RPMI7951 (cell line): Measurements from ENCODE around the gene HEY2. TPM values are rescaled to one million over a fixed set of nuclear protein-coding genes. Genes with fewer than 3 reads are reported as not detected.
"Not testable (repeated sequence)": the region's sequence is repeated elsewhere in the genome, so short reads cannot be mapped to it uniquely, and the experiment has no call there.

Experiments used
- DNase-seq: peaks from one replicate; pipeline ENCODE4 v3.0.0-alpha.2; 2012; ENCODE audit warnings: low read depth
- total RNA-seq: library from RNA; depleted of rRNA; stranded (reverse); fragments of >200 nt; shearing (Covaris generic); gene quantifications from 2 replicates; pipeline ENCODE4 v1.2.3, GENCODE V29; 2014; rRNA removed

HEY2 gene
- total RNA-seq: 0.10 and 0.36 TPM in 2 replicates

DNA sequence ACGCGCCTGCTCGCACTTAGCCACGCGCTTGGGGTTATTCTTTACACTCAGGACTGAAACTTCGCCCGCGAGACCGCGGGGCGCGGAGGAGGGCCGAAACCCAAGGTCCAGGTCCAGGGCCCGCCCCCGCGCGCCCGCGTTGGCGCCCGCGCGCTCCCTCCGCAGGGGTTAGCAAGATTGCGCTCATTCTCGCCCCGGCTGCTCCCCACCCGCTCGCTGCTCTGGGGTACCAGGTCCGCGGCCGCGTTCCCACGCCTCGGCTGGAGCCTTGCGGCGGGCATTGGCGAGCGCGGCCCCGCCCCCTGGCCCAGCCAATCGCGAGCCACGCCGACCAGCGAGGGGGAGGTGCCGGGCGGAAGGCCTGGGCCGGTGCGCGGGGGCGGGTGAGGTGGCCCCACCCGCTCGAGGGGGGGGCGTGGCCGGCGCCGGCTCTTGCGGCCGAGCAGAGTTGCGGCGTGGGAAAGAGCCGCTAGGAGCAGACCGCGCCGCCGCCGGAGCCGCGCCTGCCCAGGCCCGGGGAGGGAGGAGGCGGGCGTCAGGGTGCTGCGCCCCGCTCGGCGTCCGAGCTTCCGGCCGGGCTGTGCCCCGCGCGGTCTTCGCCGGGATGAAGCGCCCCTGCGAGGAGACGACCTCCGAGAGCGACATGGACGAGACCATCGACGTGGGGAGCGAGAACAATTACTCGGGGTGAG, at the start of gene HEY2:
Gene HEY2, plus strand, starts transcription at position 460 of the 692 bp plus-strand sequence. Its CDS starts 145 bp downstream, at position 605.
- DNase-seq: peak; percentile 90

DNA sequence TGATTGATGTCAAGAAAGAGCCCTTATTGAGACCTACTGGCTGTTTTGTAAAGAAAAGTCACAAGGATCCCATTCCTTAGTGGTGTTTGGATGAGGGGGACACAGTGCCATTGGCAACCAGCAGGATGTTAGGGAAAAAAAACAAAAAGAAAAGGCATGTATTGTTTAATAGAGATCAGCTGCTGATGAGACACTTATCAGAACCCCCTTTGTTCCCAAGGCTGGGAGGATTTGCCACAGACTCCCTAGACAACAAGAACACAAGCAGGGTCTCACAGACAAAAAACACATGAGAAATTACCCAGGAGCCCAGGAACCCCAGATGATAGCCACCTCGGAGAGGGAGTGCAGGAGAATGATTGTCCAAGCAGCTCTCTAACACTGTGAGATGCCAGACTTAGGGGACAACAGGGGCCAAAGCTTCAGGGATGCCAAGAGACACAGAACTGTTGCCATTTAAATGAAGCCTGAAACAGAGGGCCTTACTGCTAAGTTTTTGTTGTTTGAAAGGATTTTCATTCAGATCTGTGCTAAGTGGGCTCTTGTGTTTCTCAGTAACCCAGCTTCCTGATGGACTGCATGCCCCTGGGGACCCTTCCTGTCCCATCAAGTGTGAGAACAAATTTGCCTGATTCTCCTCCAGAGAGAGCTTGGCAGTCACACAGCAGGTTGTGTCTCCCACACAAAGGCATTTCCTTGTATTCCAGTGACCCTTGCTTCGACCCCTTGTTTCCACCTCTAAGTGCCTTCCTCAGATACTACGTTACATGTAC, 48.7 kb upstream of the HEY2 start:
- DNase-seq: no peak

DNA sequence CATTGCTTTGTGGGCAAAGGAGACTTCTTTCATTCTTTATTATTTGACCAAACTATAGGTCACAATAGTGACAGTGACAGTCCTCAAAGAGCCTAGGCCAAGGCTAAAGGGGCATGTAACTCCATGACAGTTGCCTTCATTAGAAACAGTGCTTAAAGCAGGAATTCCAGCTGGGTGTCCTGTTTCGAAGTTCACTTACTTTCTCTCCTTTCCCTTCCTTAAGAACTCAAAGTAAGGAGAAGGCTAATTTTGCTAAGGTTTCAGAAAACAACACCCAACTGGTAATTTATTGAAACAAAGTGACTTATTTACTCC, 48.1 kb upstream of the HEY2 start:
- no peak for DNase-seq

DNA sequence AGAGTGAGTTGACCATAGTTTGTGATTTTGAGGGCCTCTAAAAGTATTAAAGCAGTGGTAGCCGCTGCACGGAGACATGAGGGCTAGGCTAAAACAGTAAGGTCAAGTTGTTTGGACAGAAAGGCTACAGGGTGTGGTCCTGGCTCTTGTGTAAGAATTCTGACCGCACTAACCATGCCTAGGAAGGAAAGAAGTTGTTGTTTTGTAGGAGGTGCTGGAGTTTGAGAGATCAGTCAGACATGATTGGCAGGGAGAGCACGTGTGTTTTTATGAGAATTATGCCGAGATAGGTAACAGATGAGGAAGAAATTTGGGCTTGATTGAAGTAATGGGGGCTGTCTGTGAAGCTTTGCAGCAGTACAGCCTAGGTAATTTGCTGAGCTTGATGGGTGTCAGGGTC, 45.5 kb upstream of the HEY2 start:
- DNase-seq: not testable (repeated sequence)

DNA sequence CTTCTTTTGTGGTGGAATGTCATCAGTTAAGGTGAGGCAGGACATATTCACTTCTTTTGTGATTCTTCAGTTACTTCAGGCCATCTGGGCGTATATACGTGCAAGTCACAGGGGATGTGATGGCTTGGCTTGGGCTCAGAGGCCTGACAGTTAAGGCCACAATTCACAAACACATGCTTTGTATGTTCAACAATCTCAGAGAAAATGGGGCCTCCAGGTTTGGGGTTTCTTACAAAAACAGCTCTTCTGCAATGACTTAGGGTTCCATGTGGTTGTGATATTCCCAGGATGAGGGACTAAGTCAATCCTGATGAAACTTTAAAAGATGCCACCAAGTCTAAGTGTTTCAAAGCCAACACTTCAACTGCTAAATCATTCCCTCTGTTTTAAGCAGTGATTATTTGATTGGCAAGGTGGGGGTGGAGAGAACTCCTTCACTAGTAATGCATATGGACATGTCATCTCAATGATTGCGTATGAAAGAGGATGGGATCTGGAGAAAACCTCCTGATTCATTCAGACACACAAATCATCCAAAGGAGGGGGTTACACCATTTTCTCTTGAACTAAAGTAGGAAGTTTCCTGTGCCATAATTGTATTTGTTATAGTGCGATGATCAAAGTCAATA, 41.7 kb upstream of the HEY2 start:
- DNase-seq: no peak

DNA sequence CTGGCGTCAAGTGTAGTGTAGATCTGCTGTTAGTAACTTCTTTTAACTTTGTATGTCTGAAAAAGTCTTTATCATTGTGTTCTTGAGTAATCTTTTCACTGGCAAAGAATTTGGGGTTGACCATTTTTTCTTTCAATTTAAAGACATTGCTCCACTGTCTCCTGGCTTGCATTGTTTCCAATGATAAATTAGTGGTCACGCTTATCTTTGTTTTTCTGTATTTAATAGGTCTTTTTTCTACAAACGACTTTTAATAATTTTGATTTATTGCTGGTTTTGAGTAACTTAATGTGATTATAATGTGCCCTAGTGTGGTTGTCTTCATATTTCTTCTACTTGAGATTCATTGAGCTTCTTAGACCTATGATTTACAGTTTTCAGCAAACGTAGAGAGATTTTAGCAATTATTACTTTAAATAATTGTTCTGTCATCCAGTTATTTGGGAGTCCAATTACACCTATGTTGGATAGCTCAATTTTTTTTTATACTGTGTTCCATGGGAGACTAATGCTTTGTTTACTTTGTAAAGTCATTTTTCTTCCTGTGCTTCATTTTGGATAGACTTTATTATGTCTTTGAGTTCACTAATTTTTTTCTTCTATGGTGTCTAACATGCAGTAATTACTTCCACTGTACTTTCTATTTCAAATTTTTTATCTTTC, 38.3 kb upstream of the HEY2 start:
- no peak for DNase-seq

DNA sequence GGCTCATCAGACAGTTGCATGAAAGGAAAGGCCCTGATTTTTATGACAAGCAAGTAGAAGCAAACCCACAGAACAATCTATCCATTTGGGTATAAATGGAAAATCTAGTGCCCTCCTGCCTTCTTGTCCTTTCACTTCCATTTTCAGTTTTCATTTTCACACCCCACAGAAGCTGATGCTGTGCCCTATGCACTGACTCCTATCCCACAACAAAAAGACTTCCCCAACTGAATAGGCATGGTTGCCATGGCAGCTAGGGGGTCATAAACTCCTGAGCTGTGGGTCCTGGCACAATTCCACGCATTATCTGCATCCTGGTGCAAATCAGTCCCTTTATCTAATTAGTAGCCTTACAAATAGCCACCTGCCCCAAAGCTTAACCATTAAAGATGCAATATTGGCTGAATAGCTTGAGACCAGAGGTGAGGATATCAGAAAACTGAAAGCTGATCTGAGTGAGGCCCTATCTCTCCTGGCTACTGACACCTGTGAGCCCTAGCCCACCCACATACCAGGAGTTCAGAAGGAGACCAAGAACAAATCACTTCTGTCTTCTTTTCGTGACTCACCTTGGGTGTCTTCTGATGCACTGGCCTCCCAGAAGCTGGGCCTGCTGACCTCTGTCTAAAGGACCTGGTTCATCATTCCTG, 34.9 kb upstream of the HEY2 start:
- no peak for DNase-seq

DNA sequence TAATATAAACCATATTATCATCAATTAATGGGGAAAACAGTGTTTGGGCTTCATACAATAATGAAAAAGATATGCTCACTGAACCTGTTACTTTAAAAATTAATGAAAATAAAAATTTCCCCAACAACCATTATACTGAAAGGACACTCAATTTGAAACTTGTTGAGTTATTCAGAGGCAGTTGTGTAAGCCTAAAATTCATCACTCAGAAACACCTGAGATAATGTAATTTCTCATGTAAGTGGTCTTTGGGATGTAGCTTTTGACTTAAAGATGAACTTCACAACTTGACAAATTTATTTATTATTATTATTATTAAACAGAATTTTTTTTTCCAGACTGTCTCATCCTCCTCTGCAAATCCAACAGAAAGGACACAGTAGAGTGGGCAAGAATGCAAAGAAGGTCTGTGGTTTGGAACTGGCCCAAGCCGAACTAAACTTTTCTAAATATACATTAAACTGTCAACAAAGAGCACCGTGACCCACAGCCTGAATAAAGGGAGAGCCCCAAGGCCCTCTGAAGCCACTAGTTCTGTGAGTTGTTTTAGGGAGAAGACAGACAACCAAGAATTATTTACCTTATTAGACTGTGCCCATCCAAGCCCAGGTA, 32.2 kb upstream of the HEY2 start:
- no peak for DNase-seq

DNA sequence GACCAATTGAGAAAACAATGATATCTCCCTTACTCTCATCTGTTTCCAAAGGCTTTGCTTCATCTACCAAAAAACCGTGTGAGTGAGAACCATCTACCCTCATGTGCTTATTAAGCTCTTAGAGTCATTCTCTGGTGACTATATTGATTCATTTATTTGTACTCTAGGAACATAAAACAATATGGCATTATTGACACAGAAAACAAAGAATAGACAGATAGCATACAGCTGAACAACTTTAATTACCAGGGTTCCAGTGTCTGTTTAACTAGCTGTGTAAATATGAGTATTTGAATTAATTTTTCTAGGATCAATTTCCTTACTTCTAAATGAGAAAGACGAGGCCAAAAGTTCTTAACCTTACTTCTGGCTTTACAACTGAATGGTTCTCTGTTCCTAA, 31.3 kb upstream of the HEY2 start:
- DNase-seq: no peak

DNA sequence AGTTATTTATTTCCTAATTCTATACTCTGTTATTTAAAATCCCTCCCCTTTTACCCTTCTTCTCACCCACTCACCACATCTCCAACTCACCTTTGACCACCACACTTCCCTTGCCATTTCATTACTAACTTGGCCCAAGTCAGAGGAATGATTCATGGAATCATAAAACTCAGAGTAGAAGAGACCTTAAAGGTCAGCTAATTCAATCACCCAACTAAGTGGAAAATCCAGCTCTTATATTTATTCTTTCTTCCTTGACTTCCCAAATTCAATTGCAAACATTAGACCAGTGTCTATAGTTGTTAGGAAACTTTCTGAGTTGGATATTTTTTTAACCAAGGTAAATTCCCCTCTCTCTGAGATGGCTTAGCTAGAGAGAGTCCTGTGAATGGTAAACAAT, 26.5 kb upstream of the HEY2 start:
- DNase-seq: no peak

DNA sequence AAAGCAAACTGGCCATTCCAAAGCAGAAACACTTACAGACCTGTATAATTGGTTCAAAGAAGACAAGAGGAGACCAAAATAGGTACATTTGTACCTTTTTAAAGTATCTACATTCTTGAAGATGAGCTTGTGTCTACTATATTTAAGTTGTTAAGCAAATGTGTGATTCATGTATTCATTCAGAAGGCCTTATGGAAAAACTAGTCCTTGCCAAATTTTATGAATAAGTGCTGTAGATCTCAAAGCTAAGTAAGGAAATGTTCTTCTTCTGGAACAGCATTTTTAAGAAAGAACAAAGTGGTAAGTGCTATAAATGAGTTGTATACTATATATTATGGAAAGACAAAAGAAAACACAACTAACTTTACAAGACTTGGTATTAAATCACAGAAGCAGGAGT, 22.2 kb upstream of the HEY2 start:
- DNase-seq: no peak

DNA sequence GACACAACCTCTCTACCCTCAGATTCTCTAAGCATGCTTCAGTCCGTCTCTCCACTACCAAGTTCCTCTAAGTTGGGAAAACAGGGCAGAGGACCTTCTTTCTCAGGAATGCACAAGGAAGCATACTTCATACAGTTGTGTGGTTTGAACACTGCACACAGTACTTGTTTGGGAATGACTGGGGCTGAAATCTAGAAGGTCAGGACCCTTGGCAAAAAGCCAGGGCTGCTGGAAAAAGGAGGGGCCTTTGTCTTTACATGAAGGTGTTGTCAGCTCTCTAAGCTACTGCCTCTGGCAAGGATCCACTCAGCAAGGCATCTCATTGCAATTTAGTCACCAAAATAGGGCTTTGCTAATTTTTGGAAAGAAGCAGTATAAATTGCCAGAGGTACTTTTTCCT, 20.7 kb upstream of the HEY2 start:
- DNase-seq: no peak

DNA sequence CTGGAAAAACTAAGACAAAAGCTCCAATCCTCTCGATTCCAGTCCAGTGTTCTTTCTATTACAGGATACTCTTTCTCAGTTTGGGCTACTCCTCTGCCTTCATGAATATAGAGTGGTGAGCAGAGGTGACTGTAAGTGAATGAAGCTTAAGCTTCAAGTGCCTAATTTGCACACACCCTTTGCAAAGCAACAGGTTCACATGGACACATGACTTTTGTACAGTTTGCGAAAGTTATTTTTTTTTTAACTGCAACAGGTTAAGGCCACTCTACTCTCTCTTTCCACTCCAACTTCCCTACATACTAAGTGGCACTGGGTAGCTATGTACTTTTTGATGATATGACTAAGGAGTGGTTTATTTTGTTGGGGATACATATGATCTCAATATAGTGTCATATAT, 19.4 kb upstream of the HEY2 start:
- DNase-seq: no peak

DNA sequence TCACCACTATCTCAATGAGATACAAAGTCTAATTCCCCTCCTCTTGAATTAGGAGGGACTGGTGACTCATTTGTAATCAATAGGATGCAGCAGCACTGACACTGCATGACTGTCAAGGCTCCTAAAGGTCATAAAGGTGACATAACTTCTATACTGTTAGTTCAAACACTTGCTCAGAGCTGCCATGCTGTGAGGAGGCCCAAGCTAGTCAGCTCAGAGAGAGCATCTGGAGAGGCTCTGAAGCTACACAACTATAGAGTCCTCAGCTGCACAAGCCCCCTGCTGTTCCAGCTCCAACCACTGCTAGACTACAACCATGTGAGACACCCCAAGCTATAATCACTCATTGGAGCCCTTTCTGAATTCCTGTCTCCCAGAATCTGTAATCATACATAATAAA, 17.0 kb upstream of the HEY2 start:
- no peak for DNase-seq

DNA sequence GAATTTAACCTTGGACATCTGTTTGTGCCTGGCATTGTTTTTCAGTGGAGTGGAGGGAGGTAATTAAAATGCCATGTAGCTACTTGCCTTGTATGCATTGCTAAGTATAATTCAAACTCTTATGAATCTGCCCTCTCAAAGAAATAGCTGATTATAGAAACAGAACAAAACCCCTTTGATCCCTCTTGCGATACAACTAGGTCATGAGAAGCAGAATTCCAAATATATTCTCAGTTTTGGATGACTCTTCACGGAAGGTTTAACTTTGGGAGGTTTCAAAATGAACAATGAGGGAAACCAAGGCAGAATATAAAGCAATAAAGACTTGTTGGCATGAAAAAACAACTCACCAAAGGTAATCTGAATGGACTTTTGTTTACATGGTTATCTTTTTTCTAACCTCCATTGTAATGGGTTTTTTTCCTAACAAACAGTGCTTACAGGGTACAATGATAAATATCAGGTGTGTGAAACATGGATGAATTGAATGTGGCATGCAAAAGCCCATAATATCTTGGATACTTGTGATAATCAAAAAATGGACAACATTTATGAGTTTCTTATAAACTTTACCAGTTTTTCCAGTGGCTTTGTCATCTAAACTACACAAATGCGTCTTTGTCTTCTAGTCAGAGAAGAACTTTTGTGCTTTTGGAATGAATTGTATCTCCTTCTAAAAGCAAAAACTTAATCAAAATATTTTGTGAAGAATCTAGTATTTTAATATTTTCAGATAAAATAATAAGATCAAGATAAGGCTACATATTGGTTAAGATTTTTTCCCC, 15.7 kb upstream of the HEY2 start:
- no peak for DNase-seq

DNA sequence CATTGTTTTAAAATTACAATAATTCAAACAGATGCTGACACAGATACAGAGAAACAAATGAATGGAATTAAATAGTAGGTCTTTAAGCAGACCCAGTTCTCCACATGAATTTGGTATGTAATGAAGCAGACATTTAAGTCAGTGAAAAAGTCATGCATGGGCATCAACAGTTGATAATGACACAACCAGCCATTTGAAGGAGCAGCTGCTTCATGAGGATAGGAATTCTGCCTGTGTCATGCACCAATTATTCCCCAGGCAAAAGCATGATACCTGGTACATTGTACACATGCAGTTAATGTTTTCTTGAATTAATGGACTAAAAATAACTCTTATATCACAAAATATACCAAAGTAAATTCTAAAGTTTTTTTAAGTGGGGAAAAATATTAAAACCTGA, 11.2 kb upstream of the HEY2 start:
- no peak for DNase-seq

DNA sequence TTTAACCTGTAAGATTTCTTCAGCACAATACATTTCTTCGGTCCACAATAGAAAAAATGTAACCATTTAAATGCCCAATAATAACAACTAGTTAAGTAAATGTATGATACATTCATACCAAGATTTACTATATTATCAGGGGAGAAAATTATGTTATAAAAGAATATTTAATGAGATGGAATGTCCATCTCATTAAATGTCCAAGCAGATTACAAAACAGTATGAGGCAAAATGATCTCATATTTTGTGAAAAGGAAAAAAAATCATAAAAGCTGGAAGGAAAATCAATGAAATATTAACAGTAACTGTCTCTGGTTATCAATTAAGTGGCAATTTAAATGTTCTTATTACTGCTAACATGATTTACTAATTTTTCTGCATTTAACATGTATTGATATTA, 10.1 kb upstream of the HEY2 start:
- no peak for DNase-seq

DNA sequence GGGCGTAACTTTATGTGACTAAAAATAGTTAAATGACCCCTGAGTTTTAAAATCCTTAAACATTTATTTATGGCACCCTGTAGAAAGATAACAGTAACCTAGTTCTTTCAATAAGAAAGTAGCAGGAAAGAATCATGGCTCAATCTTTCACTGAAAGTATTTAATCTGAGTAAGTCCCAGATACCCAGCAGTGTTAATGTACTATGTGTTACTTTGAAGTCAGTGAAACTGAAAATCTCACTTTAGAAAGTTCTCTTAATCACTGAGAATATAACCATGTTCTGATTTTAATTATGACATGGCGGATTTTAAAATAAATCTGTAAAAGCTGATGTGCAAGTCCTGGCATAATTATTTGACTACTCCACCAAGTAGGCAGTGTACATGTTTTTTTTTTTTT, 8.1 kb upstream of the HEY2 start:
- no peak for DNase-seq

DNA sequence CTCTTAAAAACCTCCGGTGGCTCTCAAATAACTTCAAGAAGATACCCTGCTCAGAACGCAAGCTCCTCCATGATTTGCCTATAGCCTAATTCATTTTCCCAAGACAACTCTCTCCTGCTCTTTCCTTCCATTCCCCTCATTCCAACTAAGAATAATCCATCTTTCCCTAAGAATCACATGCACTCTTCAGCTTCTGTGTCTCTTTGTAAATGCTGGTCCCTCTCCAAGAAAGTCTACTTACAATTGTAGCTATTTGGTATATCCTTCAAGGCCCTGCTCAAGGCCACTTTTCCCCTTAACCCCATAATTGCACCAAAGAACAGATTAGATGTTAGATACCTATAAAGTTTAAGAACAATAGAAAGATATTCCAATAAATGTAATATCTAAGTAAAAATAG, 7.4 kb upstream of the HEY2 start:
- DNase-seq: no peak

DNA sequence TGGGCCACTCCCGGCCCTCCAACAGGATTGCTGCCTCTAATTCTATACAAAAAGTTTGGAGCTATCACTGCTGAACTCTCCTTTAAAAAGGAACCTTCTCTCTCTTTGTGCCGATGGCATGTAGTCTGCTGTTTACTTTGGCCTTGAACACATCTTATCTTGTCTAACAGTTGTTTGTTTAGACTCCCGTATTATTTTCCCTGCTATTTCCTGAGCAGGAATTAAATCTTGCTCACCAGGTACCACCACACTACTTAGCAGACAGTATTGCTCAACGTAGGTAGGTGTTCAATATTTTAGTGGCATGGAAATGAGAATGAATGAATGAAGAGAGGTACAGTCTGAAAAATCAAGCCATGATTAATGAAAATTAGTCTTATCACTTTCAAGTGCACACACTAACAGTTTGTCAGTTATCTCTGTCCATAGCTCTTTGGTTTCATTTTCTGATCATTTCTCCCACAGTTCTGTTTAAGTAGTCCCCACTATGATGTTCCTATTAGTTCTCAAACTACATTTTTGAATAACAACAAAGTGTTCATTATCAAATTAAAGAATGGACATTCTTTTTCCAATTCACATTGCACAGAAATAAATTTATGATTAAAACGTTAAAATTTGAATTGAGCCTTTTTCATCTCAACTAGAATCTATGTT, 6.8 kb upstream of the HEY2 start:
- no peak for DNase-seq
